Natural killer cell (primary cell): Measurements from ENCODE around the gene UNC13B. TPM values are rescaled to one million over a fixed set of nuclear protein-coding genes. Genes with fewer than 3 reads are reported as not detected.
"Not testable (repeated sequence)": the region's sequence is repeated elsewhere in the genome, so short reads cannot be mapped to it uniquely, and the experiment has no call there.

Source experiments
- ATAC-seq, 3 donors: fragments of 150-1000 bp in 2 of 3; fragments of 200-7000 bp in 1 of 3; cut with Tn5 transposase; 1 replicate in 1 of 3; 2 replicates in 2 of 3; pipeline ENCODE4 v1.10.0; 2021; ENCODE audit warnings: mild to moderate bottlenecking in 2 of 3, moderate library complexity in 2 of 3
- DNase-seq, 2 donors: peaks; one replicate each; pipeline versions ENCODE4 v3.0.0 to v3.0.0-alpha.2; 2013 to 2021; ENCODE audit warnings: mixed read lengths in 1 of 2
- H3K27ac ChIP-seq: one replicate; pipeline ENCODE4 v1.5.1; 2013; ENCODE audit warnings: mild to moderate bottlenecking, low read length
- H3K27me3 ChIP-seq: one replicate; pipeline ENCODE4 v1.6.1; 2013; ENCODE audit warnings: low read length; ENCODE audit not compliant: control insufficient read depth, insufficient read depth
- H3K36me3 ChIP-seq: one replicate; pipeline ENCODE4 v1.6.1; 2013; ENCODE audit warnings: low read length; ENCODE audit not compliant: control insufficient read depth, insufficient read depth
- H3K4me1 ChIP-seq: one replicate; pipeline ENCODE4 v1.6.1; 2013; ENCODE audit warnings: low read length; ENCODE audit not compliant: control insufficient read depth, insufficient read depth
- H3K4me3 ChIP-seq: one replicate; pipeline ENCODE4 v1.5.1; 2013; ENCODE audit warnings: low read length
- H3K9me3 ChIP-seq: one replicate; pipeline ENCODE4 v1.6.1; 2013; ENCODE audit warnings: low read length; ENCODE audit not compliant: control insufficient read depth, insufficient read depth
- H3K27ac Mint-ChIP-seq, 2 donors: one replicate each; pipeline ENCODE4 v1.8.0; 2022; ENCODE audit warnings: mild to moderate bottlenecking in 2 of 2, mixed read lengths in 2 of 2, moderate library complexity in 1 of 2
- H3K27me3 Mint-ChIP-seq, 2 donors: one replicate each; pipeline ENCODE4 v1.8.0; 2022; ENCODE audit warnings: low read depth in 2 of 2, mixed read lengths in 2 of 2
- H3K36me3 Mint-ChIP-seq: one replicate; pipeline ENCODE4 v1.8.0; 2022; ENCODE audit warnings: mixed read lengths
- H3K4me1 Mint-ChIP-seq, 2 donors: one replicate each; pipeline ENCODE4 v1.8.0; 2022; ENCODE audit warnings: mixed read lengths in 2 of 2
- H3K4me3 Mint-ChIP-seq: one replicate; pipeline ENCODE4 v1.8.0; 2022; ENCODE audit warnings: mild to moderate bottlenecking, moderate library complexity, mixed read lengths
- H3K9me3 Mint-ChIP-seq, 2 donors: one replicate each; pipeline ENCODE4 v1.8.0; 2022; ENCODE audit warnings: mixed read lengths in 2 of 2
- WGBS: methylation state at CpG from one replicate; pipeline ENCODE4 v1.1.7; 2013; ENCODE audit warnings: missing lambda C conversion rate; ENCODE audit not compliant: insufficient coverage; 5-methylcytosine and 5-hydroxymethylcytosine counted together
- intact Hi-C: fragments of 100-400 bp; cut with micrococcal nuclease; formaldehyde crosslinking; loops from one replicate; pipeline ENCODE4 v1.14.2; 2022
- total RNA-seq, 4 donors: library from RNA; stranded (reverse); fragments of 120-200 nt in 1 of 4; gene quantifications; one replicate each; pipeline versions ENCODE4 v1.2.3 to v1.2.4, GENCODE V29; 2013 to 2022
- TF ChIP-seq, protein P1 (sequence below): fragments of 200-600 bp; IDR thresholded peaks from one replicate; pipeline ENCODE4 v1.8.0; 2022; ENCODE audit warnings: antibody characterized with exemption

The UNC13B gene
- total RNA-seq, 3 donors from 2014 or later (not counting 1 experiment from before 2014, with no cell fraction given): 0.21 to 0.78 (median 0.27) TPM

DNA sequence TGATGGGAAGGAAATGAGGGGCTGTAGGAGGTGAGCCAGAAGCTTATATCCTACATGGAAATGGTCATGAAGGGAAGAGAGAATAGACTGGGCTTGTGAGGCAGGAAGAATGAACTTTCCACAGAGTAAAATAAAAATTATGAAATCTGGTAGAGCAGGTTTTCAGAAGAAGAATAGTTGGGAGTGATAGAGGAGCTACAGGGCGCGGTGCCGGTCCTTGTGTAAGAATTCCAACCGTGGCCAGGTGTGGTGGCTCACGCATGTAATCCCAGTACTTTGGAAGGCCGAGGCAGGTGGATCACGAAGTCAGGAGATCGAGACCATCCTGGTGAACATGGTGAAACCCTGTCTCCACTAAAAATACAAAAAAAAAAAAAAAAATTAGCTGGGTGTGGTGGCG, 8.9 kb upstream of the UNC13B start:
- H3K36me3 Mint-ChIP-seq: peaks cover 18% of the 10 kb centered on the region
- no peaks in the 10 kb centered on the region for H3K4me1 Mint-ChIP-seq
- Histone ChIP-seq H3K27me3 (no peaks in the 10 kb centered on the region), H3K4me3 (no peak overlapping the region), H3K9me3 (peaks cover 4% of the 10 kb centered on the region), H3K27ac (no peak overlapping the region), H3K4me1 (no peaks in the 10 kb centered on the region), H3K36me3 (no peaks in the 10 kb centered on the region)
- DNase-seq (no peak), ATAC-seq (no peak)
- H3K27ac Mint-ChIP-seq: no peak overlapping the region
- WGBS: 98% methylated on average over 7 of the region's 9 CpGs
- TF ChIP-seq, protein P1, sequence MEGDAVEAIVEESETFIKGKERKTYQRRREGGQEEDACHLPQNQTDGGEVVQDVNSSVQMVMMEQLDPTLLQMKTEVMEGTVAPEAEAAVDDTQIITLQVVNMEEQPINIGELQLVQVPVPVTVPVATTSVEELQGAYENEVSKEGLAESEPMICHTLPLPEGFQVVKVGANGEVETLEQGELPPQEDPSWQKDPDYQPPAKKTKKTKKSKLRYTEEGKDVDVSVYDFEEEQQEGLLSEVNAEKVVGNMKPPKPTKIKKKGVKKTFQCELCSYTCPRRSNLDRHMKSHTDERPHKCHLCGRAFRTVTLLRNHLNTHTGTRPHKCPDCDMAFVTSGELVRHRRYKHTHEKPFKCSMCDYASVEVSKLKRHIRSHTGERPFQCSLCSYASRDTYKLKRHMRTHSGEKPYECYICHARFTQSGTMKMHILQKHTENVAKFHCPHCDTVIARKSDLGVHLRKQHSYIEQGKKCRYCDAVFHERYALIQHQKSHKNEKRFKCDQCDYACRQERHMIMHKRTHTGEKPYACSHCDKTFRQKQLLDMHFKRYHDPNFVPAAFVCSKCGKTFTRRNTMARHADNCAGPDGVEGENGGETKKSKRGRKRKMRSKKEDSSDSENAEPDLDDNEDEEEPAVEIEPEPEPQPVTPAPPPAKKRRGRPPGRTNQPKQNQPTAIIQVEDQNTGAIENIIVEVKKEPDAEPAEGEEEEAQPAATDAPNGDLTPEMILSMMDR: no peak
- H3K9me3 Mint-ChIP-seq: peaks cover 6 to 10% of the 10 kb centered on the region in 2 donors
- intact Hi-C loops: no loop called here
- H3K27me3 Mint-ChIP-seq: no peaks in the 10 kb centered on the region
- H3K4me3 Mint-ChIP-seq: no peak overlapping the region

DNA sequence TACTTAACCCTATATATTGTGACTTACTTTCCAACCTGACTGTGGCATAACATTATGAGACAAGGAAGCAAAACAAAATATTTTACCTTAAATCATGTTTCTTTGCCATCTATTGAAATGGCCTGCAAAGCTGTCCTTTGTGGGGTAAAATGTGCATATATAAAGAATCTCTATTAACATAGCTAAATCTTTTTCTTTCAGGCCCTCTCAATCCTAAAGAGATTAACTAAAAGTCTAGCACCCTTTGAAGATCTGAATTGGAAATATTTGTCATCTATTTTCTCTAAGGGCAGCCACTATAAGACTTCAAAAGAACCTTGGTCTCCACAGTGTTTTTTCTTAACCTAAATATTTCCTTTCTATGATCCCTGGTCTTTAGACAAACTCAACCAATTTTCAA, 5.0 kb upstream of the UNC13B start:
- Mint-ChIP-seq H3K4me1 (peaks cover 0 to 6% of the 10 kb centered on the region in 2 donors), H3K27me3 (no peaks in the 10 kb centered on the region), H3K9me3 (no peaks in the 10 kb centered on the region), H3K36me3 (no peaks in the 10 kb centered on the region), H3K4me3 (no peak overlapping the region), H3K27ac (no peak overlapping the region)
- Histone ChIP-seq H3K27me3 (no peaks in the 10 kb centered on the region), H3K36me3 (no peaks in the 10 kb centered on the region), H3K4me3 (no peak overlapping the region), H3K9me3 (no peaks in the 10 kb centered on the region), H3K4me1 (no peaks in the 10 kb centered on the region), H3K27ac (no peak overlapping the region)
- TF ChIP-seq, protein P1: no peak
- no peak for ATAC-seq
- intact Hi-C loops: no loop called here
- no peak for DNase-seq

DNA sequence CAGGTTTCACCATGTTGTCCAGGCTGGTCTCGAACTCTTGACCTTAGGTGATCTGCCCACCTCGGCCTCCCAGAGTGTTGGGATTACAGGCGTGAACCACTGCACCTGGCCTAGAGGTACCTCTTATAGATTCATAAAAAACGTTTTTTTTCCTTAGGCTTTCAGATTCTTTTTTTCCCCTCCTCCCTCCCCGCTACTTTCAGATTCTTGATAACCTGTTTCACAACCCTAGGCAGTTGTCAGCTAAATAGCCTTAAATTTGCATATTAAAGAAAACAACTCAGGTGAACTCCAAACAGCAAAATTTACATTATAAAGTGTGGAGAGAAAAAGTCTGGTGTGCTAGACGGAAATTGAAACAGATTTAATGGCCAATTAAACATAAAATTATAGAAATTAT, 4.0 kb upstream of the UNC13B start:
- peaks cover 7 to 13% of the 10 kb centered on the region in 2 donors for H3K4me1 Mint-ChIP-seq
- H3K4me3 ChIP-seq, H3K4me1 ChIP-seq, ATAC-seq, H3K27me3 Mint-ChIP-seq, H3K27ac Mint-ChIP-seq, DNase-seq, H3K36me3 Mint-ChIP-seq, H3K9me3 ChIP-seq, H3K27ac ChIP-seq, intact Hi-C loops, H3K9me3 Mint-ChIP-seq, H3K27me3 ChIP-seq, H3K4me3 Mint-ChIP-seq, H3K36me3 ChIP-seq: not testable (repeated sequence)
- WGBS: 79% methylated on average over 5 of the region's 6 CpGs

DNA sequence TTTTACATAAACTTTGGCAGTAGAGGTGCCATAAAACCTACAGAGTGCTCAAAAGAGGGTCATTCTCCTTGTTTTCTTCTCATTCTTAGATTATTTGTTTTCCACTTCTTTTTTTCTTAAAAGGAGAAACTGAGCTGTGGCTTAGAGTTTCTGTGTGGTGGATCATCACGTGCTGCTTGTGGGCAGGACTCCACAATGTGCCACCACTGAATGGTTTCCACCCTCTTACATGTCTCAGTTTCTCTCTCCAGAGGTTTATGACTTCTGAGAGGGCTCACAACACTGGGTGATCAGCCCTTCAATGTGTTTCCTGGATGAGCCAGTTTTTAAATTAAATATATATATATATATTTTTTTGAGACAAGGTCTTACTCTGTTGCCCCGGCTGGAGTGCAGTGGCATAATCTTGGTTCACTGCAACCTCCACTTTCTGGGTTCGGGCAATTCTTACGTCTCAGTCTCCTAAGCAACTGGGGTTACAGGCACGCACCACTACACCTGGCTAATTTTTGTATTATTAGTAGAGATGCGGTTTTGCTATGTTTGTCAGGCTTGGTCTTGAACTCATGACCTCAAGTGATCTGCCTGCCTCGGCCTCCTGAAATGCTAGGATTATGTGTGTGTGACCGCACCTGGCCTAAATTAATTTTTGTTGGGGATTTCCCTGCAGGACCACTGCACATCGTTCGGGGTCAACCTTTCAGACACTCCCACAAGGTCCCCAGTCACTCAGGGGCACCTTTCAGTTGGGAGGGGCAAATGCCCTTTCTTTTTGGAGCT, 3.1 kb upstream of the UNC13B start:
- Histone ChIP-seq H3K9me3 (no peaks in the 10 kb centered on the region), H3K36me3 (no peaks in the 10 kb centered on the region), H3K4me3 (no peak overlapping the region), H3K27ac (no peak overlapping the region), H3K4me1 (peaks cover 6% of the 10 kb centered on the region), H3K27me3 (no peaks in the 10 kb centered on the region)
- Mint-ChIP-seq H3K27me3 (peaks cover 0 to 12% of the 10 kb centered on the region in 2 donors), H3K27ac (no peak overlapping the region), H3K36me3 (no peaks in the 10 kb centered on the region), H3K9me3 (no peaks in the 10 kb centered on the region), H3K4me3 (no peak overlapping the region), H3K4me1 (peaks cover 9 to 14% of the 10 kb centered on the region in 2 donors)
- intact Hi-C loops: no loop called here
- ATAC-seq (no peak), DNase-seq (no peak)
- TF ChIP-seq, protein P1: no peak
- WGBS: 83% methylated on average over 8 of the region's 10 CpGs
